Daoy (cell line): ENCODE data around the gene MAST4. TPM values are rescaled to one million over a fixed set of nuclear protein-coding genes. Genes with fewer than 3 reads are reported as not detected.

Experiments
- DNase-seq: peaks from one replicate; pipeline ENCODE4 v3.0.0-alpha.2; 2015; ENCODE audit warnings: low read depth
- total RNA-seq: library from RNA; depleted of rRNA; stranded (reverse); fragments of >200 nt; shearing (Covaris generic); gene quantifications from 2 replicates; pipeline ENCODE4 v1.2.3, GENCODE V29; 2014

Gene MAST4
- total RNA-seq, 1 experiment from 2014 or later, result 5.5 TPM

- DNase-seq, result no peak
Measured at GRCh38 chr5:67073045-67073680, 477.0 kb downstream of the MAST4 start.

GRCh38 chr5:67077296-67077695, 481.1 kb downstream of the MAST4 start:
- DNase-seq, result no peak

- DNase-seq, result no peak
Measured at GRCh38 chr5:67081261-67081660, 485.1 kb downstream of the MAST4 start.

GRCh38 chr5:67082941-67083340, 486.7 kb downstream of the MAST4 start:
- DNase-seq, result no peak

GRCh38 chr5:67085616-67086015, 489.4 kb downstream of the MAST4 start:
- no peak for DNase-seq

- no peak for DNase-seq
Measured at GRCh38 chr5:67089200-67089725, 493.1 kb downstream of the MAST4 start.

GRCh38 chr5:67090040-67090439, 493.8 kb downstream of the MAST4 start:
- DNase-seq, result no peak

GRCh38 chr5:67090593-67090992, 494.4 kb downstream of the MAST4 start:
- DNase-seq, result no peak

- DNase-seq, result no peak
Measured at GRCh38 chr5:67092535-67092934, 496.3 kb downstream of the MAST4 start.

- DNase-seq, result no peak
Measured at GRCh38 chr5:67093279-67093678, 497.1 kb downstream of the MAST4 start.

- peak; percentile 16 for DNase-seq
Measured at GRCh38 chr5:67094476-67095300, 498.5 kb downstream of the MAST4 start.

- DNase-seq, result no peak
Measured at GRCh38 chr5:67095346-67096171, 499.4 kb downstream of the MAST4 start.

GRCh38 chr5:67098656-67099055, 502.5 kb downstream of the MAST4 start:
- DNase-seq, result no peak

GRCh38 chr5:67100301-67100700, 504.1 kb downstream of the MAST4 start:
- no peak for DNase-seq

GRCh38 chr5:67102708-67103107, 506.5 kb downstream of the MAST4 start:
- DNase-seq, result no peak

- no peak for DNase-seq
Measured at GRCh38 chr5:67104859-67105258, 508.7 kb downstream of the MAST4 start.

GRCh38 chr5:67105270-67105669, 509.1 kb downstream of the MAST4 start:
- no peak for DNase-seq

- DNase-seq, result no peak
Measured at GRCh38 chr5:67106626-67107342, 510.6 kb downstream of the MAST4 start.

- no peak for DNase-seq
Measured at GRCh38 chr5:67111779-67112178, 515.6 kb downstream of the MAST4 start.

- no peak for DNase-seq
Measured at GRCh38 chr5:67115246-67115645, 519.1 kb downstream of the MAST4 start.

- DNase-seq, result no peak
Measured at GRCh38 chr5:67115817-67116216, 519.6 kb downstream of the MAST4 start.
